ENCODE measurements around the gene KLHL41.

KLHL41 gene

DNA sequence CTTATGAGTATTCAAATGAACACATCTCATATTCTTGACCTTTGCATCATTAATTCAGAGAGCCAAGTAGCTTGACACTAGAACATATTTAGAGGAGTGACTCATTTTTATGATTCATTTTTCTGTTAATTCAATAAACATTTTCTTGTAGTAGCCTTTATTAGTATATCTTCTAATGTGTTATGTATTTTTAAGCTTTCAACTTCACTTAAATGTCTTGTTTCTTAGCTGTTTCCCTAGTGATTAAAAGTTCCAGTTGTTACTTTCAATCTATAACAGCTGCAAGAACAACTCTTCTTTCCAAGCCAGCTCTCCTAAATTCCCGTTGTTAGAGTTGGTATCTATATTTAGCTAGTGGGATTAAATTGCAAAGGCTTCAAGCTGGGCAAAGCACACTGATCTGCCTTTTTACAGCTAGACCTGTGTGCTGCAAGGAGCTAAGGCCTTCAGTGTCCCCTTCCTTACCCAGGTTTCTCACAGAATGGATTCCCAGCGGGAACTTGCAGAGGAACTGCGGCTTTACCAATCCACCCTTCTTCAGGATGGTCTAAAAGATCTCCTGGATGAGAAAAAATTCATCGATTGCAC is at the start of gene KLHL41:
Gene KLHL41 (plus strand): TSS at position 405 of the 588 bp plus-strand sequence. CDS start 77 bp downstream, at position 482.
- DNase-seq, result no peak

DNA sequence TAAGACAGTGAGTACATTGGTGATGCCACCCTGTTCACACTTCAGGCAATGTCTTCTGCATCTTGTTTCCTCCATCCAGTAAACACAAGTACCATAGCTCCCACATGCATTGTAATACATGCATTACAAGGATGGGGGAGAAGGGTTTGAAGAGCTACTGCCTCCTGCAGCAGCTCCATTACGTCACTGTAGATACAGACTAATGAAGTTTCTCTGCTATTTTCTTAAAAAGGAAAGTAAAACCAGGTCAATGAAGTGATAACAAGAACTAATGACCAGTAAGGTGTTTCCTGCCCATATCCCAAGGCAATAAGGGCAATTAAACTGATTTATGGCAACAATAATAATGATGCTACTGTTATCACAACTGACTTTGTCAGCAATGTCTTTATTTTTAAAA is 48.4 kb upstream of the KLHL41 start:
- no peak for DNase-seq

DNA sequence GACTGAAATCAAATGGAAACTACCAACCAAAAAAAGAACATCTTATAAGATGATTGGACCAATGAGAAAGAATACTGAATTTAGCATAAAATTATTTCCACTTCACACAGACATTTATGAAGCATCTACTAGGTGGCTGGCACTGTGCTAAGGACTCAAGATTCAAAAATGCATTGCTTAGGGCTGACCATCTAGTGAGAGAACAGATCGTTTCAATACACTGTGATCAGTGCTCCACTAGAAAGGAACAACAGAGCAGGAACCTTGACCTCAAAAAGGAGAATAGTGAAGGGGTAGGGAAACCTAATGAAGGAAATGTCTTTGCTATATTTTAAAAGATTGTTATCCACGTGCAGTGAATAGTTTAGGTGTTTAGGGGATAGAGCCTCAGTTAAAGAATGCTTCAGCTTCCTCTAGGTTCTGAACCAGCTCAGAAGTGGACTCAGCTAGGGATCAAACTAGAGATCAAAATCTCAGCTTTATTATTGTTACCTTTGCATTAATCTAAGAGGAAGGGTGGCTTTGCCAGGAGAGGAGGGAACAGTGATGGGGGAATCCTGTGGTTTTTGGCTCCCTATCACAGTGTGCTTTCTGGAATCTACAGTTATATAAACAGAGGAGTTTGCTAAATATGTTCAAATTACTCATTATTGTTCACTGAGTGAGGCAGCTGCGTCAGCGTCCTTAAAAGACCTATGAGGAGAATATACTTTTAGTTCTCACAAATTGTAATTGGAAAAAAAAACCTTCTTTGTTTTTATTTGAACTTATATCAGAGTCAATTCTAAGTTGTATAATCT is 46.4 kb upstream of the KLHL41 start:
- no peak for DNase-seq

DNA sequence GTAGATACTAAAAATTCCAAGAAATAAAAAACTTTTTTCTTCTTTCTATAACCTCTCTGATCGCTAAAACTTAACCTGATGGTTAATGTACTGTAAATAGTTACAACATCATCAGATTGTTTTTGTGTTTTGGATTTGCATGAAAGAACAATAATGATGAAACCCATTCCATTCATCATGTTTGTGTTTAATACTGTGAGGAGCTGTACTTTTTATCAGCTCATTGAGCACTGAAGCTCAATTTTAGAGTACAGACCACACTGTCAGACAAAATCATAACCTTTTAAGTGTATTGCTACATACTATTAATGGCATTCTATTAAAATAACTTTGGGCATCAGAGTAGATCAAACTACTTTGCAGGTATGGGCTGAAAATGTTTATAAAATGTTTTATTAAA is 45.0 kb upstream of the KLHL41 start:
- no peak for DNase-seq

DNA sequence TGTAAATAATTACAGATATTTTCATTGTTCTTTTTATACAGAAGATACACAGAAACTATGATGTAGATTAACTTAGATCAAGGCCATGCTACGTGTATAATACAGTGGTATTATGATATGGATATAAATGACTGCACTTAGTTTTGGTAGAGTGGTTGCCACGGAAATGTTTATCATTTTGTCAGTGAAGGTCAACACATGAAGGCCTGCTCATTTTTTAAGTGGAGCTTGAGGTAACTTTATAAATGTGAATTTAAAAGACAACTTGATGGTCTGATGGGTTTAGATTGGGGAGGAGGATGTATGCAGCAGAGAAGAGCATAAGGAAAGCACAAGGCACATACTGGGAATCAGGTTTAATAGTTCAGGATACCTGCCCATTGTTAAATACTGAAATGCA is 44.6 kb upstream of the KLHL41 start:
- DNase-seq, result no peak

DNA sequence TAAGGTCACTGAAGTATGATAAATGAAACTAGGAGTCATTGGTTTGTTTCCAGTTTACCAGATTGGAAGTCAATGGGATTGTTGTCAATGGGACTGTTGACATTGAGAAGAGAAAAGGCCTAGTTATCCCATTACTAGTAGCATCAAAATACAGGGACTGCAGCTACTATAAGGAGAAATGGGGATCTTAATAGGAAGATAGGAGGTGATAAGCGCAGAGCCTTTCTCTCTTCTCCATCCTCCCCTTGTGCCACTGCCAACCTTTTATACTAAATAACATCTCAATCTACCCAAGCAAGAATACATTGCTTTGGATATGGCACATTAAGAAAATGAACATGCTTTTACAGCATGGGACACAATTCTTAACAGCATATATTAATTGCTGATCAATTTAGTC is 40.7 kb upstream of the KLHL41 start:
- DNase-seq, result no peak

DNA sequence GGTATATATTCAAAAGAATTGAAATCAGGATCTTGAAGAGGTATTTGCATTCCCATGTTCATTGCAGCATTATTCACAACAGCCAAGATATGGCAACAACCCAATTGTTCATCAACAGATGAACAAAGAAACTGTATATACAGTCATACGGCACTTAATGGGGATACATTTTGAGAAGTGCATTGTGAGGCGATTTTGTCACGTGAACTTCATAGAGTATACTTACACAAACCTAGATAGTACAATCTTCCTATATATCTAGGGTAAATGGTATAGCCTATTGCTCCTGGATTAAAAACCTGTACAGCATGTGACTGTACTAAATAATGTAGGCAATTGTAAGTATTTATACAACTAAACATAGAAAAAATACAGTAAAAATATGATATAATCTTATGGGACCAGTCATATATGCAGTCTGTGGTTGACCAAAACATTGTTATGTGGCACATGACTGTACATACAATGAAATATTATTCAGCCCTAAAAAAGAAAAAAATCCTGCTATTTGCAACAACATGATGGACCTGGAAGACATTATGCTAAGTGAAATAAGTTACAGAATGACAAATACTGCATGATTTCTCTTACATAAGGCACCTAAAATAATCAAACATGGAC is 39.4 kb upstream of the KLHL41 start:
- no peak for DNase-seq

DNA sequence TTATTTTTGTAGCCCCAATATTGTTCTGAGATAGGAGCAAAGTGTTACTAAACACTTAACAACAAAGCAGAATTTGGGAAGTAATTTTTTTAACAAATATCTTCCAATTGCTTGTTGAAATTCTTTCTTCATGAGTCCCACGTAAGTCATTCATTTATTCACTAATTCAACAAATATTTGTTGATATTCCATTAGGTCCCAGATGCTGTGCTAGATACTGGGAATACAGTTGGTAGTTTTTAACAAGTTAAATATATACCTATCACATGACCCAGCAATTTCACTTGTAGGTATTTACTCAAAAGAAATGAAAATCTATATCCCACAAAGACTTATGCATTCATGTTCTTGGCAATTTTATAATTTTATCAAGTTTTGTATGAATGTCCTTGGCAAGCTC is 37.3 kb upstream of the KLHL41 start:
- DNase-seq, result no peak

DNA sequence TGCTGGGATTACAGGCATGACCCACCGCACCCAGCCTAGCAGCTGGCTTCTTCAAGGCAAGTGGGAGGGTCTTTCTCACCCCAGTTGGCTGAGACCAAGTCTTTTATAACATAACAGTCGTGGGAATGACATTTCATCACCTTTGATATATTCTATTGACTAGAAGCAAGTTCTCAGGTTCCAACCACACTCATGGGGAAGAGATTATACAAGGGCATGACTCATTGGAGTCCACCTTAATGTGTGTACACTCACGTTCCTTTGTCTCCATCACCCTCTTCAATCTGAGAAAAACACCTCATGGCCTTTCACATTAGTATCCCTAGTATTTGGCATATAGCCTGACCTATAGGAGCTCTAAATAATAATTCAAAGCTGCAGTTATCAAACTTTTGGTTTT is 33.0 kb upstream of the KLHL41 start:
- DNase-seq, result no peak

DNA sequence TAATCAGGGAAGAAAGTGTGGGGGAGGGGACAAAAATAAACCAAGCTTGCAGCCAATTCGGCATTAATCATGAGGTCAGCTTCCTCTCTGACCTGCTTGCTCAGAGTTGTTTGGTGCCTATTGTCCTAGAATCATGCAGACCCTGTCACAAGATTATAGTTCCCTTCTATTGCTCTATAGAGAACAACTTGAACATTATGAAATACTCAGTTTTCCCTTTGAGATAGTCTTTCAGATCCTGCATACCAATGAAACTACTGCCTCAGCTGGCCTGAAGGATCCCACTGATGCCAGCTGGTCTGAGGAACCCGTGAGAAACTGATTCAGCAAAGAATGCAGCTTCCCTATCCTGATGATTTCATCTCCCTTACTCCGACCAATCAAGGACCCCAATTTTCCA is 31.2 kb upstream of the KLHL41 start:
- no peak for DNase-seq

DNA sequence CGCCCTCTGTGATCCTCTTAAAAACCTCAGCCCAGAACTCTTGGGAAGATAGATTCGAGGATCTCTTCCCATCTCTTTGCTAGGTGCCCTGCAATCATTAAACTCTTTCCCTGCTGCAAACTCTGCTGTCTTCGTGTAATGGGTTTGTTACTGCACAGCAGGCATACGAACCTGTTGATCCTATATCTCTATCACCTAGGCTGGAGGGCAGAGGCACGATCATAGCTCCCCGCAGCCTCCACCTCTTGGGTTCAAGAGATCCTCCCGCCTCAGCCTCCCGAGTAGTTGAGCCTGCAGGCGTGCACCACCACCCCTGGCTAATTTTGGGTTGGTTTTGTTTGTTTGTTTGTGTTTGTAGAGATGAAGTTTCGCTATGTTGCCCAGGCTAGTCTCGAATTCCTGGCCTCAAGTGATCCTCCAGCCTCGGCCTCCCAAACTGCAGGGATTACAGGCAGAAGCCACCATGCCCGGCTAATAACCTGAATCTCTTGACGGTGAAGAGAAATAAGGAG is 30.7 kb upstream of the KLHL41 start:
- DNase-seq, result no peak

DNA sequence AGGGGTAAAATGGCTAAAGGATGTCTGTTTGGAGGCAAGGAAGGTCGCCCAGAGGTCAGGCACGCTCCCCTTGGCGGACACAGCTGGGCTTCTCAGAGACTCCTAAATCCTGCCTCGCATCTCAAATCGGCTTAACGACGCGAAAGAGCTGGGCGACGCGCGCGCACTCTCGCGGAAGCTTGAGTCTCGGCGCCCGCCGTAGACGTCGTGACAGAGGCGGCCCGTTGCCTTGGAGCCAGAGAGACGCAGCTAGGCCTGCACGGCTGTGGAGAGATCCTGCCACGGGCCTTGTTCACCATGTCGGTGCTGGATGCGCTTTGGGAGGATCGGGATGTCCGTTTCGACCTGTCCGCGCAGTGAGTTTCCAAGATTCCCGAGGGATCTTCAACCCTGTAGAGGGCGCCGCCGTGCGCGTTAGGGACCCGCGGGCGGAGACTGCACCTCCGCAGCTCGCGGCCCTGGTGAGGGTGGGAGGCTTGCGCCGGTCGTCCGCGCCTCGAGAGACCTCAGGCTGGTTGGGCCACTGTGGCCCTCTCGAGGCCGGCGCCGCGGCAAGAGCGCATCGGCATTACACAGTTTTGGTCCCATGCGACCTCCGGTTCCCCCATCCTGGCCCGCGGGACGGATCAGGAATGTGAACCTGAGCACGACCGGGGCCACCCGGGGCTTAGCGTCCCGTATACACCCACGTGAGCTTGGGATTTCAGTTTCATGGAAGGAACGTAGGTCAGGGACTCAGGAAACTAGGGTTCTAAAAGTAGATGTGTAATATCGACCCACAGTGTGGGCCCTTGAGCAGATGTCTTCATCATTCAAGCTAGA is 30.0 kb upstream of the KLHL41 start, which contains the start of gene BBS5:
Gene BBS5 (plus strand): TSS at position 238 of the 822 bp plus-strand sequence. CDS start 60 bp downstream, at position 298.
- DNase-seq, result peak; percentile 72

DNA sequence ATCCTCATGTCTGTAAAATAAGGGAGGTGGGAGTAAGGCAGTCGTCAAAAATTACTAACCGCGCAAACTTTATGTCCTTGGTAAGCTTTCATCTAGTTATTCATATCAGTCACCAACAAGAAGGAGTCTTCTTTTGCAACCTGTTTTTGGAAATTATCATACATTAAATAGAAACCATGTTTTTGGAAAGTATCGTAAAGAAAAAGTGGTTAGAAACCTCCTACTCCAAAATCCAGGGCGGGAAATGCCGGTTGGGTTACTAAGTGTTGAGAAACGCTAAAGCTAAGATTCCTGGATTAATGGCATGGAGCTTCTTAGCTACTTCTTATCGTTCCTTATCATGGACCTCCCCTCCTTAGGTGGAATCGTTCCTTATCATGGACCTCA is 29.4 kb upstream of the KLHL41 start:
- no peak for DNase-seq

DNA sequence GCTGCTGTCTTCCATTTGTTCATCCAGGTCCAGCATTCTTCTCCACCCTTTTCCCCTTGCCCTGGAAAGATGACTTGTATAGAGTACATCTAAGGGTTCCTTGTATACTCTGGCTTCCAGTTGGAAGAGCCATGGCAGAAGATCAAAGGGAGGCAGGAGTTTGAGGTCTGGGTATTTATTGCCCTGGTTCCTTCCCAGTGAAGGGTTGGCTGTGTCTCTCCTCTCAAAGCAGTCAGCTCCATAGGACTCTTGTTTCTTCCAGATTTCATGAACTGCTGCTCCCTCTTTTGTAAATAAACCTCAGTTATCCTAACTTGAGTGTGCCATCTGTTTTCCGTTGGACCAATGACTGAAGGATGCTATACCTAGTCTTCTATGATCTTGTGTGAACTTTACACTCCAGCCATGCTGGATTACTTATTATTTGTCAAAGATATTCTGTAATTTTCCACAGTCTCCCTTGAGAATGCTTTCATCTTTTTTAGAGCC is 23.8 kb upstream of the KLHL41 start:
- DNase-seq, result no peak

DNA sequence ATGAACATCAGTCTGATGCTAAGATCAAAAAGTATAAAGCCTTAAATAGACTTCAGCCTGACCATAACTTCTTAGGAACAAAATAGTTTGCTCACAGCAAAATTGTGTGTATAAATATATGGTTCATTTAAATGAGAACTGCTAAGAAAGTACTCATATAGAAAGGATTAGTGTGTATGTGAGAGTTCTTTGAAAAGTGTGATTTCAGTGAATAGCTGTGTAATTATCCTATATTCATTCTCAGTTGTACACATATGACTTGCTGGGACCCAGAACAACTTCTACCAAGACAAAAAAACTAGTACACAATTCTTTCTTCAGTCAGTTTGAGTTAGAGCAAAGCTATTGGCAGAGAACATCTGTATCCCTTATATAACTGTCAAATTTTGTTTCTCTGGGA is 23.0 kb upstream of the KLHL41 start:
- no peak for DNase-seq

DNA sequence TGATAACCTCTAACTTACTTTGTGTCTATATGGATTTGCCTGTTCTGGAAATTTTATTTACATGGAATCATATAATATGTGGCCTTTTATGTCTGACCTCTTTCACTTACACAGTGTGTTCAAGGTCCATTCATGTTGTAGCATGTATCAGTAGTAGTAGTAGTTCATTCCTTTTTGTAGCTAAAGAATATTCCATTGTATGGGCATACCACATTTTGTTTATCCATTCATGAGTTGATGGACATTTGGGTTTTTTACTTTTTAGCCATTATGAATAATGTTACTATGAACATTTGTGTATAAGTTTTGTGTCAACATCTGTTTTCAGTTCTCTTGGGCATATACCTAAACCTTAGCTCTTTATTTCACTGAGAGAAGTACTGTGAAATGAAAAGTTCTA is 18.7 kb upstream of the KLHL41 start:
- DNase-seq, result no peak

DNA sequence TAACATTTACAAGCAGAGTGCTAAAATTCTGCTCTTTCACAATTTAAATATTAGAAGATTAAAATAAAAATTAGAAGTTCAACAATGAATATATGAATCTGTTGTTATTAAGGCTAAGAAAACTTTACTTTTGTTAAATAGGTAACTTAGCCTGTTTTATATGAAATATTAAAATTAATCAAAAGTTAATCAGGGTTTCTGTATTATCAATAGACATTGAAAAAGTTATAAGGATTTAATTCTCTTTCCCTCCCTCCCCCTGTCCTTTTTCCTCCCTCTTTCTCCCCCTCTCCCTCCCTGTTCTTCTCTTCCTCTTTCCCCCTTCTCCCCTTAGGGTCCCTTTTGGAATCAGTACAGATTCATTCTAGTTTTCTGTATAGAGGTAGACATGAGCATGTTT is 18.1 kb upstream of the KLHL41 start:
- no peak for DNase-seq

DNA sequence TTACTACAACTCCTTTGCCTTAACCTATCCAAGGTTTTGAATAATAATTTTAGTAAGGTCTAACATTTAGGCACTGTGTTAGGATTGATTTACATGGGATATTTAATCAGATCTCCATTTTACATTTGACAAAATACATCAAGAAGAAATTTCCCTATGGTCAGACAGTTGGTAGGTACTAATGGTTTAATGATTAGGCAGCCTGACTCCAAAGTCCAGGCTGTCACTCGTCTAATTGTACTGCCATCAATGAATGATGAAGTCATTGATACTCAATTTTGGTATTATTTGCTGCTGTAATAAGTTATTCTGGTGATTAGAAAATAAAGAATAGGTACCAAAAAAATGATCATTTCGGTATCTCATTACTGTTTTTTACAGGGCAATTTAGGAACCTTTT is 16.1 kb upstream of the KLHL41 start:
- DNase-seq, result no peak

DNA sequence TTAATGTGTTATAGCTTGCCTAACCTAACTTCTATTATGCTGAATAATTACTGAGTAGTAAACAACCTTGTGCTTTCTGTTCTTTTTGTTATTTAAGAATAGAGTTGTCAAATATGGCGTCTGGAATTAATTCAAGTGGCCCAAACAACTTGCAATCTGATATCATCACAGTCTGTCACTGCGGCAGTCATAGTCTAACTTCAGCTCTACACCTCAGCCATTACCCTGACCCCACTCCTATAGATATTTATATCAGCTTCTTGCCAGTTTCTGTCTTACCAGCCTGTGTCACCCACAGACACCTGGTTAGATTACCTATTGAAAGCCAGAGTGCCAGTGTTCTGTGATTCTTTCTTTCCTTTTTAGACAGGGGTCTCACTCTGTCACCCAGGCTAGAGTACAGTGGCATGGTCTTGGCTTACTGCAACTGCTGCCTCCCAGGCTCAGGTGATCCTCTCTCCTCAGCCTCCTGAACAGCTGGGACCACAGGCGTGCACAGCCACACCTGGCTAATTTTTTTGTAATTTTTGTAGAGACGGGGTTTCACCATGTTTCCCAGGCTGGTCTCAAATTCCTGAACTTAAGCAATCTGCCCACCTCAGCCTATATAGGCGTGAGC is 14.1 kb upstream of the KLHL41 start:
- DNase-seq, result peak; percentile 3

DNA sequence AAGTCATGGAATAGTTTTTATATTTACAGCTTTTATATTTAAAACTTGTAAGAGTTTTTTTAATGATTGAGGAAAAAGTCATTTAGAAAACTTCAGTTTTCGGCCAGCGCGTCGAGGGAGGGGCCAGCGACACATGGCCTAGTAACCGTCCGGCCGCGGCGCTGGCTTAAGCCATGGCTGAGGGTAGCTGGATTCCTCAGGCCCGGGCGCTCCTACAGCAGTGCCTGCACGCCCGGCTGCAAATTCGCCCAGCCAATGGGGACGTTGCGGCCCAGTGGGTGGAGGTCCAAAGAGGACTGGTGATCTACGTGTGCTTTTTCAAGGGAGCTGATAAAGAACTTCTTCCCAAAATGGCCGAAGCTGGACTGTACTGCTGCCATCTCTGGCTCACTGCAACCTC is 4.9 kb upstream of the KLHL41 start:
- DNase-seq, result no peak

DNA sequence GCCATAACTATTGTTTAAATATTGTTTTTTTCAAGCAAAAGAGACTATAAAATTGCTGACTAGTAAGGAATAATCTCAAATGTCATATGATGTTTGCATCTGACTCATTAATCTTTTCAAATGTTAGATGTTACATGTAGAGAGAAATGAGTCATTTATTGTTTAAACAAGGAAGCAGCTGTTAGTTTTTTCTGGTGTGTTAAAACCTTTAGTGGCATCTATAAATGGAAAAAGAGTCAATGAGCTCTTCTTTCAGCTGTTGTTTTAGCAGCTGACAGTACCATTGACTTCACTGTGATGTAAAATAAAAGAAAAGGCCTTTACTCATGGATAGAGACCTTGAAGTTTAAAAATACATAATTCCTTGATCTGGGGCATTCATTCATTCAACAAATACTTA is 1.8 kb upstream of the KLHL41 start:
- no peak for DNase-seq

DNA sequence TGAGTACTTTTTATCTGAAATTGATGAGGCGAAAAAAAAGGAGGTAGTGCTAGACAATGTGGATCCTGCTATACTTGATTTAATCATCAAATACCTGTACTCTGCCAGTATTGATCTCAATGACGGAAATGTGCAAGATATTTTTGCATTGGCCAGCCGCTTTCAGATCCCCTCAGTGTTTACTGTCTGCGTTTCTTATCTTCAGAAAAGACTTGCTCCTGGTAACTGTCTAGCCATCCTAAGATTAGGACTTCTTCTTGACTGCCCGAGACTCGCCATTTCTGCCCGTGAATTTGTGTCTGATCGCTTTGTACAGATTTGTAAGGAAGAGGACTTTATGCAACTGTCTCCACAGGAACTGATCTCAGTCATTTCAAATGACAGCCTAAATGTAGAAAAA is 453 bp downstream of the KLHL41 start:
- DNase-seq, result no peak

DNA sequence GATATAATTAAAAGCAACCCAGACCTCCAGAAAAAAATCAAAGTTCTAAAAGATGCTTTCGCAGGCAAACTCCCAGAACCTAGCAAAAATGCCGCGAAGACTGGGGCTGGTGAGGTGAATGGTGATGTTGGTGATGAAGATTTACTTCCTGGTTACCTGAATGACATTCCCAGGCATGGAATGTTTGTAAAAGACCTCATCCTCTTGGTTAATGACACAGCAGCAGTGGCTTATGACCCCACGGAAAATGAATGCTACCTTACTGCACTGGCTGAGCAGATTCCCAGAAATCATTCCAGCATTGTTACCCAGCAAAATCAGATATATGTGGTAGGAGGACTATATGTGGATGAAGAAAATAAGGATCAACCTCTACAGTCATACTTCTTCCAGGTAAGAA is 994 bp downstream of the KLHL41 start:
- no peak for DNase-seq
